ENCODE results near the gene CPXM2. TPM values are rescaled to one million over a fixed set of nuclear protein-coding genes. Genes with fewer than 3 reads are reported as not detected.

The CPXM2 gene
- total RNA-seq, 1 donor from 2014 or later: 0.14 TPM

DNA sequence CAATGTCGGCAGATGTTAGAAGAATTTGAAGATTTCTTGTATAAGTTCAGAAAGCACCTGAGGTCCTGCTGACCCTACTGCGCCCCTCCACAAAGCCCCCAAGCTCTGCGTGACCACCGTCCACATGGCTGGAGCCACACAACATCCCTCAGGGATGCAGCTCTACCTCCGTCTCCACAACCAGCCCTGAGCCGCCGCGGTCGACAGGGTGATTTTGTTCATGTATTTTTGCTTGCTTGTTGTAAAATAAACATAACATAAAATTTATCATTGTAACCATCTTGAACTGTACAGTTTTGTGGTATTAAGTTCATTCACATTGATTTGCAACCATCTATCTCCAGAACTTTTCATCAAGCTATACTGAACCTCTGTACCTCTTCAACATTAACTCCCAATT lies 50.5 kb downstream of the CPXM2 start:
- TF ChIP-seq, protein P1, sequence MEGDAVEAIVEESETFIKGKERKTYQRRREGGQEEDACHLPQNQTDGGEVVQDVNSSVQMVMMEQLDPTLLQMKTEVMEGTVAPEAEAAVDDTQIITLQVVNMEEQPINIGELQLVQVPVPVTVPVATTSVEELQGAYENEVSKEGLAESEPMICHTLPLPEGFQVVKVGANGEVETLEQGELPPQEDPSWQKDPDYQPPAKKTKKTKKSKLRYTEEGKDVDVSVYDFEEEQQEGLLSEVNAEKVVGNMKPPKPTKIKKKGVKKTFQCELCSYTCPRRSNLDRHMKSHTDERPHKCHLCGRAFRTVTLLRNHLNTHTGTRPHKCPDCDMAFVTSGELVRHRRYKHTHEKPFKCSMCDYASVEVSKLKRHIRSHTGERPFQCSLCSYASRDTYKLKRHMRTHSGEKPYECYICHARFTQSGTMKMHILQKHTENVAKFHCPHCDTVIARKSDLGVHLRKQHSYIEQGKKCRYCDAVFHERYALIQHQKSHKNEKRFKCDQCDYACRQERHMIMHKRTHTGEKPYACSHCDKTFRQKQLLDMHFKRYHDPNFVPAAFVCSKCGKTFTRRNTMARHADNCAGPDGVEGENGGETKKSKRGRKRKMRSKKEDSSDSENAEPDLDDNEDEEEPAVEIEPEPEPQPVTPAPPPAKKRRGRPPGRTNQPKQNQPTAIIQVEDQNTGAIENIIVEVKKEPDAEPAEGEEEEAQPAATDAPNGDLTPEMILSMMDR (IDR thresholded peaks at IDR 0.05; ENCODE audit: unreplicated experiment): no peak
- H3K36me3 Mint-ChIP-seq (ENCODE audit: insufficient read depth): no peaks in the 10 kb centered on the region
- no peak overlapping the region for H3K4me3 Mint-ChIP-seq (ENCODE audit: low read depth)
- no peaks in the 10 kb centered on the region for H3K4me1 Mint-ChIP-seq (ENCODE audit: low read depth)
- no peak overlapping the region for H3K27ac Mint-ChIP-seq
- H3K9me3 Mint-ChIP-seq (ENCODE audit: low read depth): peaks cover 6% of the 10 kb centered on the region
- peaks cover 32% of the 10 kb centered on the region for H3K27me3 Mint-ChIP-seq
- no peak for DNase-seq (ENCODE audit: low spot score, unreplicated experiment)

DNA sequence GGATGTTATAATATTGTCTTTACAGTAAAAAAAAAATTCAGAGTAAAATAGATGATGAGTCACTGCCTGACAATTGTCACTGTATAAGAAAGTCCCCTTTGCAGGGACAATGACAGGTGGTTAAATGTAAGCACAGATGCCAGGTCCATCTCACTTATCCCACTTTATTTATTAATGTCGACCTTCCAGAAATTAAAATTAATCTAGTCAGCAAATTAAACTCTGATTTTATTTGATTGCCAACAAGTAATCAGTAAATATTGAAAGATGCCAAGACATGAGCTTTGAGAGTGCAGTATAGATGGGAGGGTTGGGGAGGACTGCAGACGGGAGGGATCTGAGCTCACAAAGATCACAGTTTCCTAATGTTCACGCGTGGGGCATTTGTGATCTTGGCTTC lies 50.9 kb downstream of the CPXM2 start:
- Mint-ChIP-seq H3K4me3 (ENCODE audit: low read depth) (no peak overlapping the region), H3K36me3 (ENCODE audit: insufficient read depth) (no peaks in the 10 kb centered on the region), H3K9me3 (ENCODE audit: low read depth) (peaks cover 5% of the 10 kb centered on the region), H3K27ac (no peak overlapping the region), H3K27me3 (peaks cover 34% of the 10 kb centered on the region), H3K4me1 (ENCODE audit: low read depth) (no peaks in the 10 kb centered on the region)
- TF ChIP-seq, protein P1 (IDR thresholded peaks at IDR 0.05; ENCODE audit: unreplicated experiment): no peak
- no peak for DNase-seq (ENCODE audit: low spot score, unreplicated experiment)

DNA sequence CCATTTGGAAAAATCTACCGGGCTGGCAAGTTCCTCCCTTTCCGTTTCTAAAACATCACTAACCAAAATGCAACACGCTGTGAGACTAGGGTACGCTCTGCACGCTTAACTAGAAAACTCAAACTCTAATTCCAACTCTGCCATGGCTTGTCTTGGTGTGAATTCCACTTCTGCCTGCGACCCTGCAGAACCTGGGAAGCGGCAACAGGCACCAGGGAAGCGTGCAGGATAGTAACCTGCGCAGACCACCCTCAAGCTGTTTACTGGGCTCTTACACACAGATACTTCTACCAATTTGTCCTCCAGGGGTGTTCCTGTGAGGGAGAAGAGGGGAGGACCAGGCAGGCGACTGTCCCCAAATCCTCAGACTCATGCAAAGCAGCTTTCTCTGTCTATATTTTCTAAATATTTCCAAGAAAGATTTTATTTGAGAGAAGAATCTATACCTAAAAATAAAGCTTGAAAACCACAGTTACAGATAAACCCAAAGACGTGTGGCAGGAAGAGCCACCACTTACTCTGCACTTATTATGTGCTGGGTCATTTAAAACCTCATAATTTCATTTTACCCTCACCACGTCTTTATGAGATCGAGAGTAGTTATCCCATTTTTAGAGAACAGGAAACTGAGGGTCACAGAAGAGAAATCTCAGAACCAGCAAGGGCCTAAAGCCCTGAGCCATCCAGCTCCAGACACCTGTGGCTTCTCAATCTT lies 52.9 kb downstream of the CPXM2 start:
- TF ChIP-seq, protein P1 (IDR thresholded peaks at IDR 0.05; ENCODE audit: unreplicated experiment): no peak
- H3K27me3 Mint-ChIP-seq: peaks cover 31% of the 10 kb centered on the region
- H3K27ac Mint-ChIP-seq: no peak overlapping the region
- no peak for DNase-seq (ENCODE audit: low spot score, unreplicated experiment)
- no peaks in the 10 kb centered on the region for H3K36me3 Mint-ChIP-seq (ENCODE audit: insufficient read depth)
- no peak overlapping the region for H3K4me3 Mint-ChIP-seq (ENCODE audit: low read depth)
- no peaks in the 10 kb centered on the region for H3K4me1 Mint-ChIP-seq (ENCODE audit: low read depth)
- no peaks in the 10 kb centered on the region for H3K9me3 Mint-ChIP-seq (ENCODE audit: low read depth)

DNA sequence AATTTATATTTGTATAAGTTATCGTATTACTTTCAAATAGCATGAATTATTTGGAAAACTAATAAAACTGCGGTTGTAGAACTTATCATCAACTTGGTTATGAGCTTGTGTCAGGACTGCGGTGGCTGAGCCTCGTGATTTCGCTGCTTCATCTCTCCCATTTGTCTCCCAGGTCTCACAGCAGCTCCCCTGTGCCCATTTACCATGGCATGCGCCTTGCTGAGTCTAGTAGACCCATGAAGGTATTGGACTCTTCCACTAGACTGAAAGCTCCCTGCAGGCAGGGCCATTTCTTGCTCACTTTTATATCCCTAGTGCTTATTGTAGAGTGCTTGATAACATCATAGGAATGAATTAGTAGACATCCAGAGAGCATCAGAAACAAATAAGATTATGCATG lies 53.9 kb downstream of the CPXM2 start:
- no peaks in the 10 kb centered on the region for H3K9me3 Mint-ChIP-seq (ENCODE audit: low read depth)
- no peaks in the 10 kb centered on the region for H3K36me3 Mint-ChIP-seq (ENCODE audit: insufficient read depth)

DNA sequence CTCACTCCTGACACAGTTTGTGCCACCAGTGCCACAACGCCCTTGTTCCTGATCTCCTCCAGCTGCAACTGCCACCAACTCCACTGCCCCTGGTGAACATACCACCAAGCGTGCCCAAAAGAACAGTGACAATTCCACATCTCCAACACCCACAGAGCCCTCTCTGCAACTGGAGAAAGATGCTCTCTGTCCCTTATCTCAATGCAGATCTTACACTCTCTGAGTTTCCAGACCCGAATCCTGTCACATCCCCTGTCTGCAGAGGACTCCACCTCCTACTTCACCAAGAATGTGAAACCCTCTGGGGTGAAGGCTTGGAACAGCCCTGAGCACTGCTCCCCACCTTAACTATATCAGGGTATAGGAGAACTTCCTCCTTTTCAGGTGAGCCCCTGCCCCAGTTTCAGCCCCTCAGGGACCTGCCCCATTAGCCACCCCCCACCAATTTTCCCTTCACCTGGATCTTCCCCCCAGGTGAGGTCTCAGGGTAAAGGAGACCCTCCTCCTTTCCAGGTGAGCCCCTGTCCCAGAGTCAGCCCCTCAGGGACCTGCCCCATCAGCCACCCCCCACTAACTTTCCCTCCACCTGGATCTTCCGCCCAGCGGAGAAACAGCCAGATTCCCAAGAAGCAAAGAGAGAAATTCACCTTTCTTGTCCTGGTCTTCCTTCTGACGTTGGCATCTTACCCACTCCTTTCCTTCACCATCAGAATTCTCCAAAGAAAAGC lies 55.0 kb downstream of the CPXM2 start:
- TF ChIP-seq, protein P1 (IDR thresholded peaks at IDR 0.05; ENCODE audit: unreplicated experiment): no peak
- Mint-ChIP-seq H3K4me3 (ENCODE audit: low read depth) (no peak overlapping the region), H3K4me1 (ENCODE audit: low read depth) (no peaks in the 10 kb centered on the region), H3K27me3 (peaks cover 24% of the 10 kb centered on the region), H3K36me3 (ENCODE audit: insufficient read depth) (no peaks in the 10 kb centered on the region), H3K27ac (no peak overlapping the region), H3K9me3 (ENCODE audit: low read depth) (no peaks in the 10 kb centered on the region)
- DNase-seq (ENCODE audit: low spot score, unreplicated experiment): no peak

More for the DNA sequence above, 53.9 kb downstream of the CPXM2 start:
- DNase-seq (ENCODE audit: low spot score, unreplicated experiment): no peak
- Mint-ChIP-seq H3K27me3 (peaks cover 31% of the 10 kb centered on the region), H3K27ac (no peak overlapping the region), H3K4me3 (ENCODE audit: low read depth) (no peak overlapping the region), H3K4me1 (ENCODE audit: low read depth) (no peaks in the 10 kb centered on the region)
- TF ChIP-seq, protein P1 (IDR thresholded peaks at IDR 0.05; ENCODE audit: unreplicated experiment): no peak
